ENCODE measurements around the gene SUN2.
A peak's percentile ranks its signal among the peaks of the same experiment; 100 is the strongest.

Gene SUN2

DNA sequence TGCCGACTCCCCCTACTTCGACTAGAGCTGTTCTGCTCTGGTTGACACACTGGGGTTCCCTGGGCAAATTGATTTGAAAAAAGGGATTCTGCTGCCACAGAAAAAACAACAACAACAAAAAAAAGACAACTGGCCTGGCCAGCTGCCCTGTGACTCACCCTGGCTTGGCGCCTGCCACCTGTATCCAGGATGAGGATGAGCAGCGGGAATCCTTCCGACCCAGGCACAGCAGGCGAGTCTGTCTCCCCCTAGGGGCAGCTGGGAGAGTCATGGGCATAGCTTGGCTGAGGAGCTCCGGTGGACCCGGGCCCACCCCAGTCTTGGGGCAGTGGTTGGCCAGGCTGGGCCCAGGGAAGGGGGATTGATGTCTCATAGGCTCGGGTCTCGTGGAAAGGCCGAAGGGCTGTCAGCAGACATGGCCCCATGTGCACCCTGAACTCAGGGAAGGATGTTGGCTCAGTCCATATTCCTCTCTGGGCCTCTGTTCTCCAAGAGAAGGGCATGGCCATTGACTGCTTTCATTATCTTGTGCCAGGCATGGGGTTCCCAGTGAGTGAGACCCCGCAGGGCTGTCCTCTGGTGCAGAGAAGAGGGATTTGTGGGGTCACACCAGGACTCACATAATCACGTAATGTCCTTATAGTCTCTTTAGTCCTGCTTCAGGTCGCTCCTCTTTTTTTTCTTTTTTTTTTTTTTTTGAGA, 10.4 kb upstream of the SUN2 start:
- Mint-ChIP-seq H3K27me3 (no peaks in the 10 kb centered on the region), H3K27ac (no peak overlapping the region), H3K4me1 (ENCODE audit: low read depth) (peaks cover 6% of the 10 kb centered on the region), H3K9me3 (ENCODE audit: low read depth) (no peaks in the 10 kb centered on the region), H3K36me3 (no peaks in the 10 kb centered on the region), H3K4me3 (no peak overlapping the region)

DNA sequence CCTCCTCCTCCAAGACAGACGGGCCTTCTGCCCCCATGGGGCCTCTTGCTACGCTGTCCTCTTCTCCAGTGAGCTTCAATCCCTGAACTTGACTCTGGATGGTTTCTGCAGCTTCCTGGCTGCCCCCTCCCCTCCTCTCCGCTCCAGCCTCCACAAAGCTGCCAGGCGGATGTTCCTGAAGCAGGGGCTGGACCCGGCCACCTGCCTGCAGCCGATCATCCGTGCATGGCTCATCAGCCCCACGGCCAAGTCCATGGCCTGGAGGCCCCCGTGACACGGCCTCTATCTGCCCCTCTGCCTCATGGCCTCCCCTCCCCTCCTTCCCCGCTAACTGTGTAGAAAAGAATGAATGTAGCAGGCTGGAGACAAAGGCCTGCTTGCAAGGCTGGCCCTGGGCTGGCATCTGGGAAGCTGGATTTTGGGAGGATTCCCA, 6.8 kb upstream of the SUN2 start:
- Mint-ChIP-seq H3K9me3 (ENCODE audit: low read depth) (no peaks in the 10 kb centered on the region), H3K27ac (no peak overlapping the region), H3K4me1 (ENCODE audit: low read depth) (peaks cover 21% of the 10 kb centered on the region), H3K27me3 (no peaks in the 10 kb centered on the region), H3K4me3 (no peak overlapping the region), H3K36me3 (no peaks in the 10 kb centered on the region)

DNA sequence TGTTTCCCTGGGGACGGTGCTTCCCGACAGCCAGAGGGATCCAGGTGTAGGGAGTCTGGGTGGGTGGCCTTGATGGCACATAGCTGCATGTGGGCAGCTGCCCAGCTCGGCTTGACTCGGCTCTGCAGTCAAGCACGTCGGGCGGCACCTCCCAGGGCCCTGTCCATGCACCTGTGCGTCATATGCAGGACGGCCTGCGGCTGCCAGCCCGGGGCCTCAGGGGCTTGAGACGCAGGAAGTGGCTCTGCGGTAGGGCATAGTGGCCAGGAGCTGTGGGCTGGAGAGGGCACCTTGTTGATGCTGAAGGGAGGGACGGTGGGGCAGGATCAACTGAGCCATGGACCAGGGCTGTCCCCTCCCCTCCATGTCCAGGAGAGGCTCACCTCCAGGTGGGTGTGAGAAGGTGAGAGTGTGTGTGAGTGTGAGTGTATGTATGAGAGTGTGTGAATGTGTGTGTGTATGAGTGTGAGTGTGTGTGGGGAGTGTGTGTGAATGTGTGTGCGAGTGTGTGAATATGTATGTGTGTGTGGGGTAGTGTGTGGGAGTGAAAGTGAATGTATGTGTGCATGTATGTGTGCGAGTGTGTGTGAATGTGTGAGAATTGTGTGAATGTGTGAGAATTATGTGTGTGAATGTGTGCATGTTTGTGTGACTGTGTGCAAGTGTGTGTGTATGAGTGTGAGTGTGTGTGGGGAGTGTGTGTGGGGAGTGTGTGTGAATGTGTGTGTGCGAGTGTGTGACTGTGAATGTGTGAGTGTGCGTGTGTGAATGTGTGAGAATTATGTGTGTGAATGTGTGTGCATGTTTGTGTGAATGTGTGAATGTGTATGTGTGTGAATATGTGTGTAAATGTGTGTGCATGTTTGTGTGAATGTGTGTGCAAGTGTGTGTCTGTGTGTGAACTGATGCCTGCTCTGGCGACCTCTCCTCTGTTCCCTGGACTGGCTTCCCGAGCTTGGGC, 5.7 kb upstream of the SUN2 start:
- H3K27ac Mint-ChIP-seq, result no peak overlapping the region
- no peaks in the 10 kb centered on the region for H3K36me3 Mint-ChIP-seq
- no peak overlapping the region for H3K4me3 Mint-ChIP-seq
- H3K9me3 Mint-ChIP-seq (ENCODE audit: low read depth), result no peaks in the 10 kb centered on the region
- H3K27me3 Mint-ChIP-seq, result no peaks in the 10 kb centered on the region
- peaks cover 31% of the 10 kb centered on the region for H3K4me1 Mint-ChIP-seq (ENCODE audit: low read depth)

DNA sequence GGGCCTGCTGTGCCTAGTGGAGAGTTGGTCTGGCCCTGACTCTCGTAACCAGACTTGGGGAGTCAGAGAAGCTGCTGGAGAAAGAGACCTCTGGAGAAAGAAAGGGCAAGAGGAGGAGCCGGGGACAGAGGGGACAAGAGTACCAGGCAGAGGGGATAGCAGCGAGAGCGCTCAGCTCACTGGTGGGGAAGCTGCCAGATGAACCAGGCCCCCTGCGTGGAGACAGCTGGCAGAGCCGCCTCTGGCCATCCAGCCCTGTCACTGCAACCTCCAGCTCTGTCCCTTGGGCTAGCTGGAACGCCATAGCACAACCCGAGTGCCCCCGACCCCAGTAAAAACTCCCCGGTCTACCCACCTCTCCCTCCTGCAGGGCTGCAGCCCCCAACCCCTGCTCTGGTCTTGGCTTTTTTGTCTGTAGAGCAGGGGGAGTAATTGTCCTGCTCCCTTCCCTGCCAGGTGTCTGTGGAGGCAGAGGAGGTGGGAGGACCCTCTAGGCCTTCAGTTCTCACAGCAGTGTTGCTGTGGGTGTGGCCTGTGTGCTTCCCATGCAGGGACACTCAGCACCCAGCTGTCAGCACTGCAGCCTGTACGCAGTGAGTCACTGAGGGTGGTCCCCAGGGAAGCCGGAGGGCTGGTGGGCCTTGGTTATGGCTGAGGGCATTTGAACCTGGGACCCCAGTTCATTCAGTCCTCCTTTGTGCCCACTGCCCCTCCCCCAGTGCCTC, 4.8 kb upstream of the SUN2 start:
- Mint-ChIP-seq H3K4me3 (no peak overlapping the region), H3K9me3 (ENCODE audit: low read depth) (no peaks in the 10 kb centered on the region), H3K27me3 (no peaks in the 10 kb centered on the region), H3K27ac (no peak overlapping the region), H3K36me3 (no peaks in the 10 kb centered on the region), H3K4me1 (ENCODE audit: low read depth) (peaks cover 29% of the 10 kb centered on the region)

DNA sequence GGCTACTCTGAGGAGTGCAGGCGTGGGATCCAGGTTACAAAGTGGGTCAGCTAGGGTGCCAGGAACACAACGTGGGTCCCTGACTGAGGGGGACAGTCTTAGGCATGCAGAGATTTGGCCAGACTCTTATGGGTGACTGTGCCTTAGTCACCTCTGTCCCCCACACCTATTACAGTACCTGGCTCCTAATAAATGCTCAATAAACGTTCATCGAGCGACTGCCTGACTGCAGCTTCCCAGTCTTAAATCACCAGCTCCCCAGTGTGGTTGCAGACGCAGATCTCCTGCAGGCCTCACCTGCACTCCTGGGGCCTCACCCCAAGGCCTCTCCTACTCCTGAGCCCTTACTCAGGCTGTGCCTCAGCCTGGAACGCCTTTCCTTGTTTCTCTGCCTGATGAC, 3.2 kb upstream of the SUN2 start:
- no peaks in the 10 kb centered on the region for H3K27me3 Mint-ChIP-seq
- H3K9me3 Mint-ChIP-seq (ENCODE audit: low read depth), result no peaks in the 10 kb centered on the region
- H3K27ac Mint-ChIP-seq, result no peak overlapping the region
- H3K4me1 Mint-ChIP-seq (ENCODE audit: low read depth), result peaks cover 40% of the 10 kb centered on the region
- H3K4me3 Mint-ChIP-seq, result no peak overlapping the region
- no peaks in the 10 kb centered on the region for H3K36me3 Mint-ChIP-seq

DNA sequence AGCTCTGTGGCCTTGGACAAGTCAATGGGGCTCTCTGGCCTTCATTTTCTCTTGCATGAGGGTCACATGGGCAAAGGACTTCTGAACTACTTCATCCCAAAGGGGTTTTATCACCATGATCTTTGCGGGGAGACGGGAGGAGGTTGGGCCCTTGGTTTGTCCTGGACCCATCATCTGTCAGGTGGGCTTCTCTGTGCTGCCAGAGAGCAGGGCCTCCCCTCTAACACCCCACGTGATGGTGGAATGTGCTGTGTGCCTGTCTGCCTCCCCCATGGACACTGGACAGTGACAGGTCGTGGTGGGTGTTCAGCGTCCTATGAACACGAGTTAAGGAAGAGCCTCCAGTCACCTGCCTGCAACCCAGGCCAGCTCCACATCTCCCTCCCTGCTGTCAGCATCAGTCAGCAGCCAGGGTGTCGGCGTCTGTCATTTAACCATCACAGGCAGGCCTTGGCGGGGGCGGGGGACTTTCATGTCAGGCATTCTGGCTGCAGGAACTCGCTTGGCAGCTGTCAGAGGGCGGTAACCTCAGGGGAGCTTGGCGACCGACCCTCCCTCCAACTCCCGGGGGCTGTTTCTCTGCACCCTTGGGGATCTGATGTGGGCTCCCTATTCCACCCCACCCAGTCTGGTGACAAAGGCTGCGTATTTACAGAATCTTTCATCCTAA, 2.6 kb upstream of the SUN2 start:
- Mint-ChIP-seq H3K27me3 (no peaks in the 10 kb centered on the region), H3K4me3 (peak overlapping the region; percentile 64), H3K27ac (peak overlapping the region; percentile 80), H3K36me3 (no peaks in the 10 kb centered on the region), H3K9me3 (ENCODE audit: low read depth) (no peaks in the 10 kb centered on the region), H3K4me1 (ENCODE audit: low read depth) (peaks cover 46% of the 10 kb centered on the region)

DNA sequence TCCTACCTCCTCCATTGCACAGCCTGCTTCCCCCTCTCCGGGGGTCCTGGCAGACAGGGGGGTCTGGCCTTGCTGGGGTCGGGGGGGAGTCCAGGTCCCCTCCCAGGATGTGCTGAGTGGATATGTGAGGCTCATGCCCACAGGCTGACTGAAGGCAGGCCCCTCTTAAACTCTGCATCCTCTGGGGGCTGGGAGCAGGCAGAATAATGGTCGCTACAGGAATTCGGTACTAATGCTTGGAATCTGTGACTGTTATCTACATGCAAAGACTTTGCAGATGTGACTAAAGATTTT, 1.6 kb upstream of the SUN2 start:
- H3K4me3 Mint-ChIP-seq, result peak overlapping the region; percentile 92
- H3K27ac Mint-ChIP-seq, result no peak overlapping the region
- H3K27me3 Mint-ChIP-seq, result no peaks in the 10 kb centered on the region
- H3K36me3 Mint-ChIP-seq, result no peaks in the 10 kb centered on the region
- no peaks in the 10 kb centered on the region for H3K9me3 Mint-ChIP-seq (ENCODE audit: low read depth)
- H3K4me1 Mint-ChIP-seq (ENCODE audit: low read depth), result peaks cover 55% of the 10 kb centered on the region

DNA sequence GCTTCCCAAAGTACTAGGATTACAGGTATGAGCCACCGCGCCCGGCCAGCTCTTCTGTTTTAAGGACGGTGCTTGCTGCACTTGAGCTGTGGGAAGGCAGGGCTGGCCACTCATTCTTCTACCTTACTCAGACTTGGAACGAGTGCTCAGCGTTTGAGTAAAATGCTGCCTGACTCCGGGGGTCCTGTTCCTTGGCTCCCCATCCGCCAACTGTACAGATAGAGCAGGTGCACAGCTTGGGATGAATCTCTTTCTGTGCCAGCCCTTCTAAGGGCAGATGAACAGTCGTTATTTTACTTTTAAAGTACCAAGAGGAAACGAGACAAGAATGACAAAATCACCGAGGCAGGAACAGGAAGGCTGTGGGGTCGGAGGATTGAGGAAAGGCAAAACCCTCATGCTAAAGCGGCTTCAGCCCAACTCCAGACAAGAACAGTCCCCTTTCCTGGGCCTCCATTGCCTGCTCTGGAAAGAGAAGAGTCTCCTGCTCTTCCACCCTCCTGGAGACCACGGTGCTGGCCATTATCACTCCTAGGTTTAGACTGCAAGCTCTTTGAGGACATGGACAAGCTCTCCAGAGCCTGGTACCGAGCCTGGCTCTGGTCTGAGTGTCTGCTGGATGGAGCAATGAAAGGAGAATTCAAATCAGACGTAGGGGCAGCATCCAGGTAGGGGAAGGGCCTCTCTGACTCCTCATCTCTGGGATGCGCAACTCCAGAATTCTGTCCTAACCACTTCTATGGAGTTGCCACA, 1.1 kb upstream of the SUN2 start:
- Mint-ChIP-seq H3K36me3 (no peaks in the 10 kb centered on the region), H3K9me3 (ENCODE audit: low read depth) (no peaks in the 10 kb centered on the region), H3K27me3 (no peaks in the 10 kb centered on the region), H3K4me1 (ENCODE audit: low read depth) (peaks cover 60% of the 10 kb centered on the region), H3K27ac (peak overlapping the region; percentile 92), H3K4me3 (peak overlapping the region; percentile 92)

DNA sequence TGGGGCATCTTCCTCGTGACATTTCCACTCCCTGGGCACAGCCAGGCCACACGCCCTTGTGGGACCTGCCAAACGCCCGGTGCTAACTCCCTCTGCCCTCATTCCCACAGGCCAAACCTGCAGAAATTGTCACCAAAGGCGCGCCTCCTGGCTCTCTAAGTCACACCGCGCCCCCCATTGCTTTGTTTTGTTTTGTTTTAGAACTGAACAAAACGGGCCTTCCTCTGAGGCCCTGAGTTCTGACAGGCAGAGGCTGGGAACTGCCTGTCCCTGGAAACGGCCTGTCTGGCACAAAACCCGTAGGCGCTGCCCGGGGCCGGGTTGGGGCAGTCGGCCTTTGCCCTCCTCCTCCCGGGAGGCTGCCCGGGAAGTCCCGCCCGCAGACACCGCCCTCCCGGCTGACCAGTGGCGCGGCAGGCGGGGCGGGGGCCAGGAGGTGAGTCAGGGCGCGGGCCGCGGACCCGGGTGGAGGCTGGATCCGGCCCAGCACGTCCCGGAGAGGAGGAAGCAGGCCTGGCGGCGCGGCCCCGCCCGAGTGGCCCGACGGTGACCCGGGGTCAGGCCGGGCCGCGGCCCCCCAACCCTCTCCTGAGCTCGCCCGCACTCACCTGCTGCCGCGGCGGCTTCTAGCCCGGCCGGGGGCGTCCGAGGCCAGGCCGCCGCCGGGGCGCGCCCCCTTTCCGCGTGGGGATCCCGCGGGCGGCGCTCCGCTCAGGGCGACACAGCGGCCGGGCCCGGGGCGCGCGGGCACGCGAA, 465 bp downstream of the SUN2 start:
- Mint-ChIP-seq H3K4me3 (peak overlapping the region; percentile 92), H3K36me3 (no peaks in the 10 kb centered on the region), H3K4me1 (ENCODE audit: low read depth) (peaks cover 73% of the 10 kb centered on the region), H3K27me3 (no peaks in the 10 kb centered on the region), H3K9me3 (ENCODE audit: low read depth) (no peaks in the 10 kb centered on the region), H3K27ac (peak overlapping the region; percentile 99)

DNA sequence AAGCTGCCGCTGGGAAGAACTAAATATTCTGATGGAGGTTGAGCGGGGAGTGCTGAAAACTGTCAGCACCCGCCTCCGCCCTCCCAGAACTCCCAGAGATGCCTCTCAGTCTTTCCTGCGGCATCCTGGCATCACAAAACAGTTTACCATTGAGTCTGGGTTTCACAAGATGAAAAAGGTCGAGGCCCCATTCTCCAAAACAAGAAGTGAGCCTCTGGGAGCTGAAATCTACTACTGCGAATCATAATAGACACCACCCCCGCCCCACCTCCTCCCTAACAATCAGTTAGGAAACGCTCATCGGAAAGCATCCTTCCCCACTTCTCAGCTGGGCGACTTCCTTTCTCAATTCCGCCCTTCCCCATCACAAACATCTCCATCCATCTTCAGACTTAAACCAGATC, 1.0 kb downstream of the SUN2 start:
- no peaks in the 10 kb centered on the region for H3K36me3 Mint-ChIP-seq
- peak overlapping the region; percentile 92 for H3K4me3 Mint-ChIP-seq
- peaks cover 78% of the 10 kb centered on the region for H3K4me1 Mint-ChIP-seq (ENCODE audit: low read depth)
- H3K27me3 Mint-ChIP-seq, result no peaks in the 10 kb centered on the region
- H3K9me3 Mint-ChIP-seq (ENCODE audit: low read depth), result no peaks in the 10 kb centered on the region
- peak overlapping the region; percentile 99 for H3K27ac Mint-ChIP-seq

DNA sequence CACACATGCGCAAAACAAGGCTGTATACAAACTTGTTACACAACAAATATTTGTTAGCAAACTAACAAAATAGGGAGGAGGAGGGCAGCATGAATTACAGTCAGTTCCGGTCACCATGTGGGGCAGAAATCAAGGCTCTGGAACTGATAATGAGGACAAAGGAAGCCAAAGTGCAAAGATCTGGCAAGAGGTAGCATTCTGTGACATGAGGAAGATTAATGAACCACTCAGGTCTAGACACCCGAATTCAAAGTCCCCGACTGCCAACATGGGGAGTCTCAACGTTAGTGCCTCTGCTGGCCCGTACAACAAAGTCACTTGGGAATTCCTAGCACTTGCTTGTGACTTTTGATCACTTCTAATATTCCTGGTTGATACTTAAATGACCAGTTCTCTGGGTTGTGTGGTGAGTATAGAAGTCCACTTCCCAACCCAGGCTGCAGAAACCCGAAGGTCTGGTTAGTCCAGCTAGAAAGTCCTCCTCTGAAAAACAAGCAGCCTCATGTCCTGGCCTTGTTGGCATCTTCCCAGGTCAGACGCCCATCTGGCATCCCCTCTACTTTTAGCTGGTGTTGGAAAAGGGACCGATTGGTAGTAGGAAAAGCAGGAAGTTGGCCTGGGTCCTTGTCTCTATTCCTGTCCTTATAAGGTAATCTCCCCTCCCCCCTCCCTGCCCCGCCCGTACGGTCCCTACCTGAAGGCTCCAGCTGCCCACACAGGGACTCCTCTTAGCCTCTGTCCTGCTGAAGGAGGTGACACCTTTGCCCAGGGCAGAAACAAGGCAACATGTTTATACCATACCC, 1.6 kb downstream of the SUN2 start:
- Mint-ChIP-seq H3K36me3 (no peaks in the 10 kb centered on the region), H3K27me3 (no peaks in the 10 kb centered on the region), H3K4me3 (peak overlapping the region; percentile 92), H3K27ac (peak overlapping the region; percentile 99), H3K9me3 (ENCODE audit: low read depth) (no peaks in the 10 kb centered on the region), H3K4me1 (ENCODE audit: low read depth) (peaks cover 79% of the 10 kb centered on the region)

DNA sequence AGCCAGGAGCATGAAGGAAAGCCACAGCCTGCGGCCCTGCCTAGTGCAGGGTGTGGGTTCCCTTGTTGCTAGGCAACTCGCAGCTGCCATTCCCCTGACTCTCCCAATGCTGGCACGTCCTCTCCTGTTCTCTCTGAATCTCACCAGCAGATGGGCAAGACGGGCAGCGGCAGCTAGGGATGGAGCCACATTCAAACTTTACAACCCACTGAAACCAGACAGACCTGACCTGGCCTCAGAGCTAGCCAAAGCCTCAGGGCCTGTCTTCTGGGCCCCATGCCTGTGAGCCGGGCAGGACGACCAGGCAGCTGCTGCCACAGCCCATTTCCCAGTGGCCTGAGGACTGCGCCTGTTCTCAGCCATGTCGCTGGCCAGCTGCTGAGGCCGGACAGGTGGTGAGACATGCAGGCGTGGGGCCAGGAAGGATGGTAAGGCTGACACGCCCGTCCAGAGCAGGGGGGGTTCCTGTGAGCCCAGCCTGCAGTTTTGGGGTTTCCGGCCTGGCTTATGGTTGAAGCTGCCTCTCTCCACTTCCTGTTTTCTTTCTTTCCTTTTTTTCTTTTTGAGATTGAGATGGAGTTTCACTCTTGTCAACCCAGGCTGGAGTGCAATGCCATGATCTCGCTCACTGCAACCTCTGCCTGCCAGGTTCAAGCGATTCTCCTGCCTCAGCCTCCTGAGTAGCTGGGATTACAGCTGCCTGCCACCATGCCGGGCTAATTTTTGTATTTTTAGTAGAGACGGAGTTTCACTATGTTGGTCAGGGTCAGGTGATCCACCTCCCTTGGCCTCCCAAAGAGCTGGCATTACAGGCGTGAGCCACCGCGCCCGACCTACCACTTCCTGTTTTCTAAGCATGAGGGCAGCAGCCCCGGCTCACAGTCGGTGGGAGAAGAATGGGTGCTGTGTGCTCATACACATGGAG, 4.1 kb downstream of the SUN2 start:
- Mint-ChIP-seq H3K27ac (peak overlapping the region; percentile 99), H3K27me3 (no peaks in the 10 kb centered on the region), H3K4me3 (peak overlapping the region; percentile 92), H3K9me3 (ENCODE audit: low read depth) (no peaks in the 10 kb centered on the region), H3K36me3 (no peaks in the 10 kb centered on the region), H3K4me1 (ENCODE audit: low read depth) (peaks cover 68% of the 10 kb centered on the region)
